Colonic mucosa (tissue), 4 donors: Measurements from ENCODE around the gene FTCDNL1. TPM values are rescaled to one million over a fixed set of nuclear protein-coding genes. Genes with fewer than 3 reads are reported as not detected.

Source experiments
- DNase-seq: peaks from one replicate; pipeline ENCODE4 v3.0.0-alpha.2; 2020
- H3K27ac ChIP-seq: fragments of 200-600 bp; one replicate; pipeline ENCODE4 v1.8.0; 2021
- H3K27me3 ChIP-seq: fragments of 200-600 bp; one replicate; pipeline ENCODE4 v1.8.0; 2021
- H3K36me3 ChIP-seq: fragments of 200-600 bp; one replicate; pipeline ENCODE4 v1.8.0; 2021
- H3K4me1 ChIP-seq: fragments of 200-600 bp; one replicate; pipeline ENCODE4 v1.8.0; 2021; ENCODE audit warnings: mild to moderate bottlenecking
- H3K4me3 ChIP-seq: fragments of 200-600 bp; one replicate; pipeline ENCODE4 v1.8.0; 2021
- H3K9ac ChIP-seq, 2 donors: one replicate each; pipeline ENCODE4 v1.7.0; 2013; ENCODE audit warnings: control low read depth in 2 of 2, low read depth in 2 of 2, low read length in 2 of 2
- H3K9me3 ChIP-seq: fragments of 200-600 bp; one replicate; pipeline ENCODE4 v1.8.0; 2021
- CTCF ChIP-seq: fragments of 200-600 bp; IDR thresholded peaks from one replicate; pipeline ENCODE4 v1.8.0; 2022; ENCODE audit warnings: antibody characterized with exemption, mild to moderate bottlenecking
- intact Hi-C: fragments of 100-400 bp; cut with DNase I; formaldehyde crosslinking; loops from one replicate; pipeline ENCODE4 v1.14.1; 2022
- total RNA-seq, 2 donors: library from RNA; stranded (reverse); fragmentation: NEBNext Ultra II Directional in 1 of 2; extraction: Animal tissue kit (Norgen Biotek cat#: 25700) in 1 of 2; gene quantifications; one replicate each; pipeline ENCODE4 v1.2.1, GENCODE V29; 2021
- donor health status: healthy.
- donor health status: DM: no; HTN: no; CAD: no.
- donor health status: DM: no; HTN: no; CAD: no.

The FTCDNL1 gene
- total RNA-seq, 2 donors from 2014 or later = 1.3 to 1.8 TPM

- no peaks in the 10 kb centered on the region for H3K9me3 ChIP-seq
- H3K9ac ChIP-seq = no peak overlapping the region
- H3K4me3 ChIP-seq = no peak overlapping the region
- no peak overlapping the region for H3K27ac ChIP-seq
- no peaks in the 10 kb centered on the region for H3K27me3 ChIP-seq
- intact Hi-C loops = no loop called here
- peaks cover 2% of the 10 kb centered on the region for H3K4me1 ChIP-seq
- no peak for TF ChIP-seq CTCF
- H3K36me3 ChIP-seq = no peaks in the 10 kb centered on the region
- no peak for DNase-seq
Measured at GRCh38 chr2:199814101-199814816, 36.7 kb downstream of the FTCDNL1 start.

GRCh38 chr2:199812493-199812892 is 38.5 kb downstream of the FTCDNL1 start:
- TF ChIP-seq CTCF = no peak
- H3K4me3 ChIP-seq = no peak overlapping the region
- H3K36me3 ChIP-seq = no peaks in the 10 kb centered on the region
- H3K27ac ChIP-seq = no peak overlapping the region
- no peaks in the 10 kb centered on the region for H3K4me1 ChIP-seq
- no peaks in the 10 kb centered on the region for H3K9me3 ChIP-seq
- DNase-seq = no peak
- intact Hi-C loops = no loop called here
- no peak overlapping the region for H3K9ac ChIP-seq
- no peaks in the 10 kb centered on the region for H3K27me3 ChIP-seq

- Histone ChIP-seq H3K9ac (no peak overlapping the region), H3K36me3 (no peaks in the 10 kb centered on the region), H3K9me3 (no peaks in the 10 kb centered on the region), H3K27me3 (no peaks in the 10 kb centered on the region), H3K4me3 (no peak overlapping the region), H3K4me1 (no peaks in the 10 kb centered on the region), H3K27ac (no peak overlapping the region)
- no peak for DNase-seq
- TF ChIP-seq CTCF = no peak
- intact Hi-C loops = no loop called here
Measured at GRCh38 chr2:199811346-199811745, 39.6 kb downstream of the FTCDNL1 start.

GRCh38 chr2:199810422-199811171 is 40.4 kb downstream of the FTCDNL1 start:
- H3K9me3 ChIP-seq = no peaks in the 10 kb centered on the region
- no peak overlapping the region for H3K9ac ChIP-seq
- H3K36me3 ChIP-seq = no peaks in the 10 kb centered on the region
- DNase-seq = no peak
- no peak for TF ChIP-seq CTCF
- H3K27me3 ChIP-seq = no peaks in the 10 kb centered on the region
- no peak overlapping the region for H3K4me3 ChIP-seq
- H3K27ac ChIP-seq = no peak overlapping the region
- H3K4me1 ChIP-seq = no peaks in the 10 kb centered on the region
- intact Hi-C loops = no loop called here

- Histone ChIP-seq H3K27me3 (no peaks in the 10 kb centered on the region), H3K9ac (no peak overlapping the region), H3K4me1 (no peaks in the 10 kb centered on the region), H3K9me3 (no peaks in the 10 kb centered on the region), H3K4me3 (no peak overlapping the region), H3K27ac (no peak overlapping the region), H3K36me3 (no peaks in the 10 kb centered on the region)
- no peak for TF ChIP-seq CTCF
- DNase-seq = no peak
- intact Hi-C loops = no loop called here
Measured at GRCh38 chr2:199807966-199808365, 43.0 kb downstream of the FTCDNL1 start.
